Measurements from ENCODE around the gene GOLT1B. TPM values are rescaled to one million over a fixed set of nuclear protein-coding genes. Genes with fewer than 3 reads are reported as not detected.

Gene GOLT1B
- total and polyA plus RNA-seq, 9 of the 15 experiments (the other 6 are each of a cell fraction or from before 2014, with no cell fraction given): 9.4 to 66.1 (median 26.7) TPM

DNA sequence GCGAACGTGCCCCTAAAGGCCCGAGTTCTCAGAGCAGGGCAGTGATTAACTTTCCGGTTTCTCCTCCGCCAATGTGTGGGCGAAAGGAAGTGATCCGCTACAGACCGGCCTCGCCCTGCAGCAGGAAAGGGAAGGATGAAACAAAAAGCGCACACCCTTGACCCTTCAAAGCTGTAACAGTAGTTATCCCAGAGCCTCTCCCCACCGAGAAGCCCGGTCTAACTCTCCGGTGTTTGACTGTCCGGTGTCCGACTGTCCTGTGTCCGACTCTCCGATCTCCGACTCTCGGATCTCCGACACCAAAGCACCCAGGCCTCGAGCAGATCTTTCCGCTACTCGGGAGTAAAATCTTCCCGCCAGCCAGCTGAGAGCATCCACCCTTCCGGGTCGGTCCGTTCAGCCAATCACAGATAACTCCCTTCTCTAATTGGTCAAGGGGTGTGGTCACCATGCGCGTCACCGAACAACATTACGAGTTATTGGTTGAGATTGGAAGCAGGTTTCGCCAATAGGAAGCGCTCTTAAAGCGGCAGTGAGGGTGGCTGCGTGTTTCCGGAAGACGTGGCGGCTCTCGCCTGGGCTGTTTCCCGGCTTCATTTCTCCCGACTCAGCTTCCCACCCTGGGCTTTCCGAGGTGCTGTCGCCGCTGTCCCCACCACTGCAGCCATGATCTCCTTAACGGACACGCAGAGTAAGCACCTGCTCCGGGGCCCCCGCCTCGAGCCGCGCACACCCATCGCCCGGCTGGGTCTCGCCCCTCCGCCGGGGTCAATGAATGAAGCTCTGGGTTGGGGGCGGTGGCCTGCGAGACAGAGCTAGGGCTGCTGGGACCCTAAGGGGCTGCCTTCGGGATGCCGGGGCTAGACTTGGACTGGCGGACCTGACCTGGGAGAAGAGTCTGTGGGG is at the start of gene GOLT1B, which contains the start of gene RECQL (continued):
- TF ChIP-seq, protein P1, sequence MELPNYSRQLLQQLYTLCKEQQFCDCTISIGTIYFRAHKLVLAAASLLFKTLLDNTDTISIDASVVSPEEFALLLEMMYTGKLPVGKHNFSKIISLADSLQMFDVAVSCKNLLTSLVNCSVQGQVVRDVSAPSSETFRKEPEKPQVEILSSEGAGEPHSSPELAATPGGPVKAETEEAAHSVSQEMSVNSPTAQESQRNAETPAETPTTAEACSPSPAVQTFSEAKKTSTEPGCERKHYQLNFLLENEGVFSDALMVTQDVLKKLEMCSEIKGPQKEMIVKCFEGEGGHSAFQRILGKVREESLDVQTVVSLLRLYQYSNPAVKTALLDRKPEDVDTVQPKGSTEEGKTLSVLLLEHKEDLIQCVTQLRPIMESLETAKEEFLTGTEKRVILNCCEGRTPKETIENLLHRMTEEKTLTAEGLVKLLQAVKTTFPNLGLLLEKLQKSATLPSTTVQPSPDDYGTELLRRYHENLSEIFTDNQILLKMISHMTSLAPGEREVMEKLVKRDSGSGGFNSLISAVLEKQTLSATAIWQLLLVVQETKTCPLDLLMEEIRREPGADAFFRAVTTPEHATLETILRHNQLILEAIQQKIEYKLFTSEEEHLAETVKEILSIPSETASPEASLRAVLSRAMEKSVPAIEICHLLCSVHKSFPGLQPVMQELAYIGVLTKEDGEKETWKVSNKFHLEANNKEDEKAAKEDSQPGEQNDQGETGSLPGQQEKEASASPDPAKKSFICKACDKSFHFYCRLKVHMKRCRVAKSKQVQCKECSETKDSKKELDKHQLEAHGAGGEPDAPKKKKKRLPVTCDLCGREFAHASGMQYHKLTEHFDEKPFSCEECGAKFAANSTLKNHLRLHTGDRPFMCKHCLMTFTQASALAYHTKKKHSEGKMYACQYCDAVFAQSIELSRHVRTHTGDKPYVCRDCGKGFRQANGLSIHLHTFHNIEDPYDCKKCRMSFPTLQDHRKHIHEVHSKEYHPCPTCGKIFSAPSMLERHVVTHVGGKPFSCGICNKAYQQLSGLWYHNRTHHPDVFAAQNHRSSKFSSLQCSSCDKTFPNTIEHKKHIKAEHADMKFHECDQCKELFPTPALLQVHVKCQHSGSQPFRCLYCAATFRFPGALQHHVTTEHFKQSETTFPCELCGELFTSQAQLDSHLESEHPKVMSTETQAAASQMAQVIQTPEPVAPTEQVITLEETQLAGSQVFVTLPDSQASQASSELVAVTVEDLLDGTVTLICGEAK (IDR thresholded peaks at IDR 0.05): peak; percentile 78
- TF ChIP-seq, protein P1 (CRISPR knock-in tag; IDR thresholded peaks at IDR 0.05): no peak
- TF ChIP-seq NCOA1 (IDR thresholded peaks at IDR 0.05; ENCODE audit: low read depth) (0 out of 2 replicates have a peak, but pooled peaks have one; percentile 24), ELF1 (tag; IDR thresholded peaks at IDR 0.05) (peak; percentile 95), ATF1 (CRISPR knock-in tag; IDR thresholded peaks at IDR 0.05) (no peak), ATF1 (tag; IDR thresholded peaks at IDR 0.05) (peak; percentile 95), CREBBP (IDR thresholded peaks at IDR 0.05; ENCODE audit: low read depth, low read length) (no peak), ZFP36 (IDR thresholded peaks at IDR 0.05; ENCODE audit: low read depth, low read length, partially characterized antibody) (no peak), HMG20B (CRISPR knock-in tag; IDR thresholded peaks at IDR 0.05) (no peak), DACH1 (IDR thresholded peaks at IDR 0.05; ENCODE audit: partially characterized antibody) (peak; percentile 83), ZNF165 (CRISPR knock-in tag; IDR thresholded peaks at IDR 0.05; ENCODE audit: borderline replicate concordance) (no peak), RCOR1 (IDR thresholded peaks at IDR 0.05; ENCODE audit: borderline replicate concordance in 1 of 2, low read depth in 2 of 2, low read length in 2 of 2) (0 out of 4 replicates have a peak, but pooled peaks of 1 of the 2 experiments have one; percentile 7), OTX1 (CRISPR knock-in tag; IDR thresholded peaks at IDR 0.05) (no peak), PHB2 (IDR thresholded peaks at IDR 0.05; ENCODE audit: low read depth) (no peak), ZNF644 (tag; IDR thresholded peaks at IDR 0.05; ENCODE audit: low read depth) (no peak)
- TF ChIP-seq, protein P2, sequence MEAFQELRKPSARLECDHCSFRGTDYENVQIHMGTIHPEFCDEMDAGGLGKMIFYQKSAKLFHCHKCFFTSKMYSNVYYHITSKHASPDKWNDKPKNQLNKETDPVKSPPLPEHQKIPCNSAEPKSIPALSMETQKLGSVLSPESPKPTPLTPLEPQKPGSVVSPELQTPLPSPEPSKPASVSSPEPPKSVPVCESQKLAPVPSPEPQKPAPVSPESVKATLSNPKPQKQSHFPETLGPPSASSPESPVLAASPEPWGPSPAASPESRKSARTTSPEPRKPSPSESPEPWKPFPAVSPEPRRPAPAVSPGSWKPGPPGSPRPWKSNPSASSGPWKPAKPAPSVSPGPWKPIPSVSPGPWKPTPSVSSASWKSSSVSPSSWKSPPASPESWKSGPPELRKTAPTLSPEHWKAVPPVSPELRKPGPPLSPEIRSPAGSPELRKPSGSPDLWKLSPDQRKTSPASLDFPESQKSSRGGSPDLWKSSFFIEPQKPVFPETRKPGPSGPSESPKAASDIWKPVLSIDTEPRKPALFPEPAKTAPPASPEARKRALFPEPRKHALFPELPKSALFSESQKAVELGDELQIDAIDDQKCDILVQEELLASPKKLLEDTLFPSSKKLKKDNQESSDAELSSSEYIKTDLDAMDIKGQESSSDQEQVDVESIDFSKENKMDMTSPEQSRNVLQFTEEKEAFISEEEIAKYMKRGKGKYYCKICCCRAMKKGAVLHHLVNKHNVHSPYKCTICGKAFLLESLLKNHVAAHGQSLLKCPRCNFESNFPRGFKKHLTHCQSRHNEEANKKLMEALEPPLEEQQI (IDR thresholded peaks at IDR 0.05): peak; percentile 91
- TF ChIP-seq, protein P3, sequence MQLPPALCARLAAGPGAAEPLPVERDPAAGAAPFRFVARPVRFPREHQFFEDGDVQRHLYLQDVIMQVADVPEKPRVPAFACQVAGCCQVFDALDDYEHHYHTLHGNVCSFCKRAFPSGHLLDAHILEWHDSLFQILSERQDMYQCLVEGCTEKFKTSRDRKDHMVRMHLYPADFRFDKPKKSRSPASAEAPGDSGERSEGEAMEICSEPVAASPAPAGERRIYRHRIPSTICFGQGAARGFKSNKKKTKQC (CRISPR knock-in tag; IDR thresholded peaks at IDR 0.05): no peak

Measured in K562 (cell line).